NCI-H748 (cell line): Measurements from ENCODE around the gene TMEM270.
"Not testable (repeated sequence)": the region's sequence is repeated elsewhere in the genome, so short reads cannot be mapped to it uniquely, and the experiment has no call there.

Source experiments
- DNase-seq: peaks from one replicate; lab custom pipeline; 2025; ENCODE audit not compliant: unreplicated experiment; lab: John Stamatoyannopoulos, UW

The TMEM270 gene, protein sequence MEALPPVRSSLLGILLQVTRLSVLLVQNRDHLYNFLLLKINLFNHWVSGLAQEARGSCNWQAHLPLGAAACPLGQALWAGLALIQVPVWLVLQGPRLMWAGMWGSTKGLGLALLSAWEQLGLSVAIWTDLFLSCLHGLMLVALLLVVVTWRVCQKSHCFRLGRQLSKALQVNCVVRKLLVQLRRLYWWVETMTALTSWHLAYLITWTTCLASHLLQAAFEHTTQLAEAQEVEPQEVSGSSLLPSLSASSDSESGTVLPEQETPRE

DNA sequence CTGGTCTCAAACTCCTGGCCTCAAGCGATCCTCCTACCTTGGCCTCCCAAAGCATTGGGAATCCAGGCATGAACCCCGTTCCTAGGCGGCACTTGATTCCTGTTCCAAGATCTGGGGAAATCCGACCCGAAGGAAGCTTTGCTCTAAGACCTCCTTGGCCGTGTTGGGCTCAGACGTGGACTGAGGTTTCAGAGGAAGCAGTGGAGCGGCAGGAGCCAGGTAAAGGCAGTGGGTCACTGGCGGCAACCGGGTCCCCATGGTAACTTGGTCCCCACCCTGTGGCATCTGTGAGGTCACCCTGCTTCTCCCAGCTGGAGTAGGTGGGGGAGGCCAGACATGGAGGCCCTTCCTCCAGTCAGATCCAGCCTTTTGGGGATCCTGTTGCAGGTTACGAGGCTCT is at the start of gene TMEM270:
TMEM270 (plus strand) TSS at position 301 of the 400 bp plus-strand sequence; CDS start at position 337, 36 bp downstream.
- DNase-seq: no peak

DNA sequence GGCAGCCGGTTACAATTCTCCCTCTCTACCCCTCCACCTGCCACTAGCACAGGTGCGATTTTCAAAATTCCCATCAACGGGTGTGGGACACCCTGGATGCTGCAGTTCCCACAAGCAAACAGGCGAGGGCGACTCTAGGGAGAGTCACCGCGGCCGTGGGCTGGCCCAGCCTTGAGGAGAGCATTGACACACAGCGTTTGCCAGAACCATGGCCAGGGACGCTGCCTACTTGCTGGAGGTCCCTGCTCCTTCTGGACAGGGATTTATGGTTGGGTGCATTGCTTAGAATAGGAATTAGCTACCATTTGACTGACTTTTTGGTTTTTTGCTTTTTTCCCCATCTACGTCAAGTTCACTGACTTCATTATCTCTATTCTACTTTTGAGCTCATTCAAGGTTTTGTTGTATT is 49.2 kb upstream of the TMEM270 start:
- DNase-seq: peak; percentile 80

DNA sequence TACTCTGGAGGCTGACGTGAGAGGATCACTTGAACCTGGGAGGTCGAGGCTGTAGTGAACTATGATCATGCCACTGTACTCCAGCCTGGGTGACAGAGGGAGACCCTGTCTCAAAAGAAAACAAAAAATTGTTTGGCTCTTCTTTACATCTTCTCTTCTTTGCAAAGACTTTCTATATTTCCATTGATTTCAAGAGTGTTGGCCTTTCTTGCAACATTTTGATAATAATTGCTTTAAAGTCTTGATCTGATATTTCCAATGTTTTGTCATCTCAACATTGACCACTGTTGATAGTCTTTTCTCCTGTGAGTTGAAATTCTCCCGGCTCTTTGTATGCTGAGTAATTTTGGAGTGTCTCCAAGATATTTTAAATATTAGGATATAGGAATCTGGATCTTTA is 48.0 kb upstream of the TMEM270 start:
- no peak for DNase-seq

DNA sequence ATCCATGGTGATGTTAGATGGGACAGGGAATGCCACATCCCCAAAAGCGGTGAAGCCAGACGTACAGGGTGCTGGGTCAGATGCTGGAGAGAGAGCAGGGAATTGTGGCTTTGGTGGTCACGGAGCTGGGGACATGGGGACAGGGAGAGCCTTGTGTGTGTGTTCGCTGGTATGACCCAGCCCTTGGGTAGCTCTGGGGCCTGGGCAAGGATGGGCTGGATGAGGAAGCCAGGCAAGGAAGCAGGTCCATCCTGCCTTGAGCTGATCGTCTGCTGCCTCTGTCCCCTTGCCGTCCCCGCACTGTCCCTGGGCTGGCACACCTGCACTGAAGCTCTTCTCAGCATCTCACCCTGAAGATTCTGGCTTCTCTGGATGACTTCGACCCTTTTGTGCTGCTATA is 45.5 kb upstream of the TMEM270 start:
- no peak for DNase-seq

DNA sequence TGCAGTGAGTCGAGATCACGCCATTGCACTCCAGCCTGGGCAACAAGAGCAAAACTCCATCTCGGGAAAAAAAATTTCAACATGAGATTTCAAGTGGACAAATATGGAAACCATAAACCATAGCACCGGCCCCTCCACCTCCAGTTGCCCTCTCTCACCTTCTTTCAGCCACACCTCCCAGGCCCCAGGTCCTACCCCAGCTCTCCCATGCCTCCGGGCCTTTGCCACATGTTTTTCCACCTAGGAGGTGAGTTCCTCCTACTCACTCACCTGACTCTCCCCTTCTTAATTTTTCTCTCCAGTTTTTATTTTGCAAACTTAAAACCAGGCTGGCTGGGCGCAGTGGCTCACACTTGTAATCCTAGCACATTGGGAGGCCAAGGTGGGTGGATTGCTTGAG is 43.8 kb upstream of the TMEM270 start:
- no peak for DNase-seq

DNA sequence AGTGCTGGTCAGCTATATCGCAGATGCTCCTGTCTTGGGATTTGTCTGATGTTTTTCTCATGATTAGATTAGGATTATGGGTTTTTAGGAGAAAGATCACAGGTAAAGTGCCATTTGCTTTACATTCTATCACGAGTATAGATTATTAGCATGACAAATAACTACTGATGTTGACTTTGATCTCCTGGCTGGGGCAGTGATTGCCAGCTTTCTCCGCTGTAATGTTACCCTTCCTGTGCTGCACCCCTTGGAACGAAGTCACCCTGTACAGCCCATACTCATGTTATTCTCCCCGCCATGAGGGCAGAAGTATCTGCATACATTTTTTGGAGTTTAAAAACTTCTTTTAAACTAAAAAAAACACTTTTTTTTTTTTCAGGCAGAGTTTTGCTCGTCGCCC is 40.9 kb upstream of the TMEM270 start:
- DNase-seq: no peak

DNA sequence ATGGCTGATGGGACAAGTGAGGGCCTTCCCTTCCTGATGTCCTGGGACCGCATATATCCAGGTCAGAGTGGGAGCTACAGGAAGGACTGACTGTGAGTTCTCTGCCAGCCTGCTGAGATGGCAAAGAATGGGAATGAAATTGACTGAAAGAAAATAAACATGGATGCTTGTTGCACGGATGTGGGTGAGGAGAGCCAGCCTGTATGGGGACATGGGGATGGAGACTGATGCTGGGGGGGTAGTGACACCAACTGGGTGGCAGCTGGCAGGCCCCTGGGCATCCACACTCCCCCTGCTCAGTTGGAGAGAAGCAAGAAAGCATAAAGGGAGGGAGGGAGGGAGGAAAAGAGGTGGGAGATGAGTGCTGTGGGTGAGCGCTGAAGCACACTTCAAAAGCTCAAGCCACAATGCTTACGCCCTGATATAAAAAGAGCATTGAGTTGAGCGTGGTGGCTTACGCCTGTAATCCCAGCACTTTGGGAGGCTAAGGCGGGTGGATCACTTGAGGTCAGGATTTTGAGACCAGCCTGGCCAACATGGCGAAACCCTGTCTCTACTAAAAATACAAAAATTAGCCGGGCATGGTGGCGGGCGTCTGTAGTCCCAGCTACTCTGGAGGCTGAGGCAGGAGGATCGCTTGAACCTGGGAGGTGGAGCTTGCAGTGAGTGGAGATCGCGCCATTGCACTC is 39.2 kb upstream of the TMEM270 start:
- DNase-seq: not testable (repeated sequence)

DNA sequence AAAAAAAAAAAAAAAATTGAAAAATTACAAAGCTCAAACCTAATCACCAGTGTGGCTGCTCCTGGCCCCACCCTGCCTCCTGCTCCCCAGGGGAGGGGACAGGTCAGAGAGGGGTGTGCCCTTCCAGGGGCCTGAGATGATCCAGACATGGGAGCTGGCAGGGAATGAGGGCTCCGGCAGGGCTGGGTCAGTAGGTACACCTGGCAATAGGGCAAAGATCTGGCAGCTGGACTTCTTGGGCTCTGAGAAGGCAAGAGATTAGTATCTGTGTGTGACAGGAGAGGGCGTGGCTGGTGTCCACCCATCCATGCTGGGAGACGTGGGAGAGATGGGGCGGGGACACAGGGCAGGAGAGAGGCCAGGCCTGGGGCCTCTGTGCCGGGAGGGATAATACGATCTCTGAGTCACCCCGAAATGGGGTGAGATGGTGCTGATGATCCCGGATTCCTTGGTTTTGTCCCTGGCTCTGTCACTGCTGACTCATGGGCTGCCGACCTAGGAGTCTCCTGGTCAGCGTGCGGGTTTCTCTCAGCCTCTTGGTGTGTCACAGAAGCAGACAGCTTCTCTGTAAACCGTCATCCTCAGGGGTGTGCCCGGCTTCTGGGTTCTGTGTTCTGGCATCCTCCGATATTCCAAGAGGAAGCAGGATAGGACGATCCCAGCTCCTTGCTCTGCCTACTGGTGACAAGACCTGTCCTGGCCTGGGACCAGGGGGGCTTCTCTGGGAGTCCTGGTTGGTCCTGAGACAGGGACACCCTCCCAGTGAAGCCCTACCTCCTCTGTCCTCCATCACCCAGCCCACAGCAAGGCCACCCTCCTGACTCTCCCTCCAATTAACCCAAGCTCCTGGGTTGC is 38.4 kb upstream of the TMEM270 start:
- peak; percentile 36 for DNase-seq

DNA sequence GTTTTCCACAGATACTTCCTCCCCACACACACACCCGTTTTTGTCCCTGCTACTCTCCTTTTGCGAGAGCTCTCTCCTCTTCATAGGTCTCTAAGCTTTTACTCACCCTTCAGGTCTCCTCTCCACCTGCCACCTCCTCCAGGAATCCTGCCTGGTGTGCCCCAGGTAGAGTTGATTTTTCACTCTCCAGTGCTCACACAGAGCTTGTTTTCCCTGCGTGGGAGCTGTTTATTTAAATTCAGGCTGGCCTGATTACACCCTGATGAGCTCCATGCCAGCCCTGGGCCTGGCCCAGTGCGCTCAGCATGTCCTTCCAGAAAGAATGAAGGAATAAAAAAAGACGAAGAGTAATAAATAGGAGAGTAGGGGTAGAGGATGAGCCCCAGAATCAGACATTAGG is 37.7 kb upstream of the TMEM270 start:
- no peak for DNase-seq

DNA sequence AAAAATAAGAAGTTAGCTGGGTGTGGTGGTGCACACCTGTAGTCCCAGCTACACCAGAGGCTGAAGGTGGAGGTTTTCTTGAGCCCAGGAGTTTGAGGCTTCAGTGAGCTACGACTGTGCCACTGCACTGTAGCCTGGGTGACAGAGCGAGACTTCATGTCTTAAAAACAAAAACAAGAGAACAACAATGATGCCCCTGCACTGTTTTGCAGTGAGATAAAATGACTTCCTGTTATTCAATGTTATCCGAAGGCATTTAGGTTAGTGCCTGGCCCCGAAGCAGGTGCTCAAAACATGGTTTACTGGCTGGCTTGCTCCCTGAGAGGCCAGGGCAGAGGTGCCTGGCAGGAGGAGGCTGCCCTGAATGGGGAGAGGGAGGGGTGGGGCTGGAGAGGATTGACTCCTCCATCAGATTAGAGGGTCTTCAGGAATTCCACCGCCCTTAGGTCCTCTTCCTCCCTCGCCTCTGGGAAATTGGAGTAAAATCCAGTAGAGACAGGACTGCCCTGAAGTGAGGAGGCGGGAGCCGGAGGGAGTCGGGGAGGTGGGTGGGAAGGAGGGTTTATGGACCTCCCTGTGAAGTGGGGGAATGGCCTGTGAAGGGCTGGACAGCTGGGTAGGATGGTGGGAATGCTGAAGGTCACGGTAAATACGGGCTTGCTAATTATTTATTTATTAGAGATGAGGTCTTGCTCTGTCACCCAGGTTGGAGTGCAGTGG is 36.9 kb upstream of the TMEM270 start:
- DNase-seq: no peak

DNA sequence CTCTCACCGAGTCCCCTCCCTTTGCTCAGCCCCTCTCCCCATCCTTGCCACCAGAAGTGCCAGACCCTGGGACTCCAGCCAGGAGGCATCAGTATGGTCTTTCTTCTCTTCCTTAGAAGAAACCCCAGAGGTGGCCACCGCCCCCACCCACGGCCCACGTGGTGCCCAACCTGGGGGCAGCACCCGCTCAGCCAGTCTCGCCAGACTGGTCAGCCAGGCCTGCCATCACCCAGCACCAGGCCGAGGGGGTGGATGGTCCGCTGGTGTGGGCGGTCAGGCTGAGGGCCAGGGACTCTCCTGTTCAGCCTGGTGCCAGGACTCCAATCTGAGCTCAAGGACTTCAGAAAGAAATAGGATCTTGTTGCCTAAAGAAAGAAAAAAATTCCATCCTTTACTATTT is 36.0 kb upstream of the TMEM270 start:
- DNase-seq: no peak

DNA sequence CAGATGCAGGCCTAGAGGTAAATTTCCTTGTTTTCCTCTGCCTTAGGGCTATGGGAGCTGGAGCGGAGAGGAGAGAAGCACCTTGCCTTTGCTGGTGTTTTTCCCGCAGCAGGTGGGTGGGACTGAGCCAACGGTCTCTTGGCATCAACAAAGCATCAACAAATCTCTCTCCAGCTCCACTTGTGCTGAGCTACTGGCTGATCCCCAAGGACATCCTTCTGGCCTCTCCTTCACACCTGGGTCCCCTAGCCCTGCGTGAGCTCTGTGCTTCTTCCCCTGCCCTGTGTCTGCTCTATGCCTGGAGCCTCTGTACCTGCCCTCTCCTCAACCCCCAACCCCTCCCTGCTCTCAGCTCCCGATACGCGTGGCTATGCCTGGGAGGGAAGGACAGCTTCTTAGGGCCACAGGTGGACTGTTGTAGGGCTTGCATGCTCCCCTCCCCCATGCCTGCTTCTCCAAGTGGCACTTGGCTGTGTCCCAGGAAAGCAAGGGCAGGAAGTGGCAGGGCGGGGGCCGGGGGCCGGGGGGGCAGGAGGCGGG is 33.3 kb upstream of the TMEM270 start:
- peak; percentile 99 for DNase-seq

DNA sequence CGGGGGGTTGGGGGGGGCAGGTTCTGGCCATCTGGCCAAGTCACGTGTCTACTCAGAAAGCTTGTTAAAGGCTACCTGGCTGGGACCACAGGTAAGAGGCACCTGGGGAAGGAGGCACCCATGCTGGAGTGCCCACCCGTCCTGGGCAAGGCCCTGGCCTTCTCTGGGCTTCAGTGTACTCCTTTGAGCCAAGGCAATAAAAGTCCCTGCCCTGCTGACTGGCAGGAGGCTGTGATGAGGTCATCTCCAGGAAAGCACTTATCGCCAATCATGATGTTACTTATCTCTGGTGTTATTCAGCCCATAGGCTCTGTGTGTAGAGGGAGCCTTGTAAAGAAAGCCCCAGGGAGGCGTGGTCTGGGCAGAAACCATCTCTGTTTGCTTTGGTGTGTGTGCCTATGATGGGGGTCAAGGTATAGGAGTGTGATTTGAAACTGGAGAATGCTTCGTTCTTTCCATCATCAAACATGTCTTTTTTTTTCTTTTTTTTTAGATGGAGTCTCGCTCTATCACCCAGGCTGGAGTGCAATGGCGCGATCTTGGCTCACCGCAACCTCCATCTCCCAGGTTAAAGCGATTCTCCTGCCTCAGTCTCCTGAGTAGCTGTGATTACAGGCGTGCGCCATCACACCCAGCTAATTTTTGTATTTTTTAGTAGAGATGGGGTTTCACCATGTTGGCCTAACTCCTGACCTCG is 32.7 kb upstream of the TMEM270 start:
- DNase-seq: peak; percentile 99

DNA sequence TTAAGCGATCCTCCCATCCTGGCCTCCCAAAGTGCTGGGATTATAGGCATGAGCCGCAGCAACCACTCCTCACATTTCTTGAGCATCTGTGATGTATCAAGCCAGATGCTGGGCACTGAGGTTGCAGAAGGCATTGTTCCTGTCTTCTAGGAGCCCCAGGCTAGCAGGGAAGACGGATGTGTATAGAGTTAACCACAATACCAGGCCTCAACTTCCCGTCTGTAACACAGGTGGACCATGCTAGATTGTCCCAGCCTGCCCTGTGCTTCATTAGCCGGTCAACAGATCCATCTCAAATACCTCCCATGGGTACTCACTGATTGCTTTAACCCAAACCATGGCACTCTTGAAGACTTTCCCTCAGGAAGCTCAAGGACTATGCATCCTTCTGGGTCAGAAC is 32.0 kb upstream of the TMEM270 start:
- DNase-seq: no peak

DNA sequence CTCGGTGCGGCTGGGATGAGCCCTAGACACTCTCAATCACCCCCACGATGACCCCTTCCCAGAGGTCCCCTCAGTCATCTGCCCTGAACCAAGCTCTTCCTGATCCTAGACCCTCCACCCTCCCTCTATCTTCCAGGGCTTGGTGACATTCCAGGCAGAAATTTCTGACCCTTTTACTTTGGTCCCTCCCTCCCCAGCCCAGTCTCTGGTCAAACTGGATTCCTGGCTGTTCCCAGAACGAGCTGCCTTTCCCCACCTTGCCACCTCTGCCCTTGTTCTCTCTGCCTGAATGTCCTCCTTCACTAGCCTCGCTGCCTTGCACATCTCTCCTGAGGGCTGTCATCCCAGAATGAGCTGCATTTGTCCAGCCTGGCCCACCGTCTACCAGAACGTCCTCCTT is 31.5 kb upstream of the TMEM270 start:
- no peak for DNase-seq

DNA sequence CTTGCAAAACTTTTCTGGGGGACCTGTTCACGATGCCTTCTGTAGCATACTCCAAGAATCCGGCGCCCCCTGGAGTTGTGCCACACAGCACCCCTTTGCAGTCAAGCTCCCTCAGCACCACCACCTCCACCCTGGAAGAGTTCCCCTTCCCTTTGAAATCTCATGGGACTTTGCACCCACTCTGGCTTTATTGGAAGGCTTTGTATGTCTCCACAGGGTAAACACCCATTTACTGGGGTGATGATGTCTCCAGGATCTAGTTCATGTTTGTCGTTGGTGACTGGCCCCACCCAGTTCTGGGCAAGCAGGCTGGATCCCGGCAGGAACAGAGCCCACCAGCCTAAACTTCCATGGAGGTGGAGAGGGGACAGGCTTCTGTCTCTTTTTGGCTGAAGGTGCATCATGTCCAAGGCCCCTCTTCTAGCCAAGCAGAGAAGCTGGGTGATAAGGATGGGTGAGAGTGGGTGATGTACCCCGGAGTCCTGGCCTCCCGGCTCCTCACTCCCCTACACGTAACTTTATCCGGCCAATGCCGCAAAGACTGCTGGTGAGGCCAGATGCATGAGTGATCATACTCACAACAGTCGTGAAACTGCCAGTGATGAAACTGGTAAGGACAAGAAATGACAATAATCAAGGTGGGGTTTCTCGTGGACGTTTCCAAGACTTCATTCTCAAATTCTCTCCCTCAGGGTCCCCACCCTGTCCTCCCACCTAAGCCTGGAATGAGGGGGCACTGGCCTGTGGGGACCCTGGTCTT is 30.9 kb upstream of the TMEM270 start:
- peak; percentile 24 for DNase-seq

DNA sequence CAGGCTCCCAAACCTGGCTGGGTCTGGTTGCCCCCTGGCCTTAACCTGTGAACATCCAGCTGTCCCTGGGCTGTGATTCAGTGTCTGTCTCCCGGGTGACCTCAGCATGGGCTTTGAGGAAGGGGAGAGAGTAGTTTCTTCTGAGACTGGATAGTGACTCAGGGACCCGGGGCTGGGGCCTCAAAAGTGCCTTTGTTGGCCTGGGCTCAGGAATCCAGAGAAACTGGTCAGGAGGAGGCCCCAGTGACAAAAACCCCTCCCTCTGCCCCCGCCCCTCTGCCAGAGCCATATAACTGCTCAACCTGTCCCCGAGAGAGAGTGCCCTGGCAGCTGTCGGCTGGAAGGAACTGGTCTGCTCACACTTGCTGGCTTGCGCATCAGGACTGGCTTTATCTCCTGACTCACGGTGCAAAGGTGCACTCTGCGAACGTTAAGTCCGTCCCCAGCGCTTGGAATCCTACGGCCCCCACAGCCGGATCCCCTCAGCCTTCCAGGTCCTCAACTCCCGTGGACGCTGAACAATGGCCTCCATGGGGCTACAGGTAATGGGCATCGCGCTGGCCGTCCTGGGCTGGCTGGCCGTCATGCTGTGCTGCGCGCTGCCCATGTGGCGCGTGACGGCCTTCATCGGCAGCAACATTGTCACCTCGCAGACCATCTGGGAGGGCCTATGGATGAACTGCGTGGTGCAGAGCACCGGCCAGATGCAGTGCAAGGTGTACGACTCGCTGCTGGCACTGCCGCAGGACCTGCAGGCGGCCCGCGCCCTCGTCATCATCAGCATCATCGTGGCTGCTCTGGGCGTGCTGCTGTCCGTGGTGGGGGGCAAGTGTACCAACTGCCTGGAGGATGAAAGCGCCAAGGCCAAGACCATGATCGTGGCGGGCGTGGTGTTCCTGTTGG is 30.0 kb upstream of the TMEM270 start, which contains the start of gene CLDN4:
CLDN4 (plus strand) TSS at position 316 of the 903 bp plus-strand sequence; CDS start at position 522, 206 bp downstream.
- DNase-seq: peak; percentile 80

DNA sequence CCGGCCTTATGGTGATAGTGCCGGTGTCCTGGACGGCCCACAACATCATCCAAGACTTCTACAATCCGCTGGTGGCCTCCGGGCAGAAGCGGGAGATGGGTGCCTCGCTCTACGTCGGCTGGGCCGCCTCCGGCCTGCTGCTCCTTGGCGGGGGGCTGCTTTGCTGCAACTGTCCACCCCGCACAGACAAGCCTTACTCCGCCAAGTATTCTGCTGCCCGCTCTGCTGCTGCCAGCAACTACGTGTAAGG is 29.4 kb upstream of the TMEM270 start:
- DNase-seq: no peak
